ENCODE data around the gene TTLL11.

The TTLL11 gene

DNA sequence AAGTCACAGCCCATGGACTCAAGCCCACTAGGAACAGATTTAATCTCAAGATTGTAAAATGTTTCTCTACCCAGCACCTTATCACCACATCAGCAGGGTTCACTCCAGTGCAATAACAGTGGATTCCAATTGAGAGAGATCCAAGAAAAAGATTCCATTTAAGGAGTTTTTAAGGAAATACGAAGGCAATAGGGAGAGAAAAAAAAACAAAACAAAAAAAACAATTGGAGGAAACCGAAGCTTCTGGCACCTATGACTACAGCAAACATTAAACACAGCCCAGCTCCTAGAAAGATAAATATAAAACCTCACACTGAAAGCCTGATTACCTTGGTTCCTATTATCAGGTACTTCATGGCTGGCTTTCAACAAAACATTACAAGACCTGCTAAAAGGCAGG lies 249.0 kb downstream of the TTLL11 start:
- no peak for DNase-seq

DNA sequence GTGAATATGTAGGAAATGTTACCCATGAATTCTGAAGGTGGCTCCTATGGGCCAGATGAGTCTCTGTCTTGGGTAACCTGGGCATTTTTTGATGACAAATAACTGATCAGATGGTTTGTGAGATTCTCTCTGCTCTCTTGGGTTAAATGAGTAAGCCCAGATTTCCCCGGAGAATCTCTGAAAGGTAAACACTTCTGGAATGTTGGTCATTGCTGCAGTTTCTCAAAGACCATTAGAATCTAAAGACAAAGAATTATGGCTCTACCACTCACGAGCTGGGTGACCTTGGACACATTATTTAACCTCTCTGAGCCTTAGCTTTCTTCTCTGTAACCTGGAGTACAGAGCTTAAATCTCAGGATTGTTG lies 250.5 kb downstream of the TTLL11 start:
- no peak for DNase-seq

DNA sequence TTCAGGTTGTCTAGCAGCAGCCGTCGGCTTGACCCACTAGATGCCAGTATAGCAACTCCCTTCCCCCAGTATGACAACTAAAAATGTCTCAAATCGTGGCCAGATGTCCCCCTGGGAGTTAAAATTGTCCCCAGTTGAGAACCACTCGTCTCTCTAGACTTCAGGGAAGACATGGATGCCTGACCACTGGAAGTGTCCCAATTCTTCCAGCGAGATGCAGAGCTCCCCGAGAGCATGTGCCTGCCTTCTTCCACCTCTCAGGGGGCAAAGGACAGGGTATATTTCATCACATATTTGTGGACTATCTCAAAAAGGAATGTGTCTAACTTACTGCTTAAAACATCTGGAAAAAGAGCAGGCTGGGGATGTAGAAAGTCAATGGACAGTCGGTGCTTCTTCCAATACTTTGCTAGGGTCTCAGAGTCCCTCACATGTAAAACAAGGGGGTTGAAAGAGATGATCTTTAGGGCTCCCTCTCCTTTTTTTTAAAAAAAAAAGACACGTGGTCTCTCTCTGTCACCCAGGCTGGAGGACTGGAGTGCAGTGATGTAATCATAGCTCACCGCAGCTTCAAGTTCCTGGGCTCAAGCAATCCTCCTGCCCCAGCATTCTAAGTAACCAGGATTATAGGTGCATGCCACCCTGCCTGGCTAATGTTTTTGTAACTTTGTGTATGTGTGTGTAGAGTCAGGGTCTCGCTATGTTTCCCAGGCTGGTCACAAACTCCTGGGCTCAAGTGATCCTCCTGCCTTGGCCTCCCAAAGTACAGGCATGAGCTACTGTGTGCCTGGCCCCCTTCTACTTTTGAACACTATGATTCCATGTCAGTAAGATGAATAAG lies 251.1 kb downstream of the TTLL11 start:
- DNase-seq = no peak

DNA sequence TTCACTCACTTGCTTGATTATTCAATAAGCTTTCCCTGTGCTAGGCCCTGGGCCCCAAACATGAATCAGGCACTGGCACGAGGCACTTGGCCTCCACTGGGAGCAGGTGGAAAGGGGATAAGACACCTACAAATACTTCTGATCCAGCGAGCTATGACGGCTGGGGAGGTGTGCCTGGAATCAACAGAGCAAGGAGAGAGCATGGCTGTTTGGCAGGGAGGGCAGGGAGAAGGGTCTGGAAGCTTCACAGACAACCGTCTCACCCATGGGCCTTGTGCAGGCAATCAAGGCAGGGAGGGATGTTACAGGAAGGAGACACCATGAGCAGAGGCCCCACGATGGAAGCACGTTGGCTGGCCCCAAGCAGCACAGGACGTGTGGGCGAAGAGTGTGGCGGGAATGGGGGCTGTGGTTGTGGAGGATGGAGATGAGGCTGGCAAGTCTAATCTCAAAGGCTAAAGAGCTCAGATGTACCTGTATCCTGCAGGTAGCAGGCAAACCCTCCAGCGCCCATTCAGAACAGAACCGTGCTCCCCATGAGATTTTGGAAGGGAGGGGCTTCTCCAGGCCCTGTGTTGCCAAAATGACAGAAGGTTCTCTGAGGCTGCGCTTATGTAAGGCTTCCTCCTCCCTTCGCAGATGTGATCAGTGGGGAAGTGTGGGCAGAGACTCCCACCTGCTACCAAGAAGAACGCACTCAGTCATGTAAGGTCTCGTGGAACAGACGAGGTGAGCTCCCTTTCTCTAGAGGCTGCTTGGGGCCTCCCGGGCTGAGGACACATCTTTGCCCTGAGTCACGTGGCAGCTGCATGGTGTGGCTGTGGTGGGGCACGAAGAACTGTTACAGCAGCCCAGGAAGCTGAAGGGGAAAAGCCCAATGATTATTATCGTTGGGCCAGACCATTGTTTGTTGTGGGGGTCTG lies 252.0 kb downstream of the TTLL11 start:
- DNase-seq = no peak

DNA sequence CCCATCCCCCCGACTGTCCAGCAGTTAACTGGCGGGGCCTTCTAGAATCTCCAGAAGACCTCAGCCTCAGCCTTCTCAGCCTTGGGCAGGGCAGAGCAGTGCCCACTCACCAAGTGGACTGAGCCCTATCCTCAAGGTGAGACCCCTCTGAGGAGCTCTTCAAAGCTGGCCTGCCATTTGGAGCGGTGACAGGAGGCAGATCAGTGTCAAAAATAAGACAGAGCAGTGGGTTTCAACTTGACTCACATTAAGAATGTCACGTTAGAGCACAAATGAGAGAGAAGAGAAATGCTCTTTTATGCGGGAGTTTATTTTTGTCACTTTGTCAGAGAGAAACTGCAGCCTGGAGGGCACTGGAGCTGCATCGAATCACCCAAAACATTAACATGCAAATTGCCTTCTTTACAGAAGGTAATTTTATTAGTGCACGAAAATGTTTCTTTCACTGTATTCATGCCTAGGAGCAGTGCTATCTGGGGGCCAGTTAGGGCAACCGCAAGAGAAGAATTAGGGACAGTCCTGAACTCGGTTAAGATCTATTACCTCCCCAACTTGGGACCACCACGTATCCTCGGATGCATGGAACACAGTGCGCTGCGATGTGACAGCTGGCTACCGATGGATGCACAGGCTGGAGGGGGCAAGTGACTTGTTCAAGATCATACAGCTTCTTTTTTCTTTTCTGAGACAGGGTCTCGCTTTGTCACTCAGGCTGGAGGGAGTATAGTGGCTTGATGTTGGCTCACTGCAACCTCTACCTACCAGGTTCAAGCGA lies 253.2 kb downstream of the TTLL11 start:
- DNase-seq = no peak

DNA sequence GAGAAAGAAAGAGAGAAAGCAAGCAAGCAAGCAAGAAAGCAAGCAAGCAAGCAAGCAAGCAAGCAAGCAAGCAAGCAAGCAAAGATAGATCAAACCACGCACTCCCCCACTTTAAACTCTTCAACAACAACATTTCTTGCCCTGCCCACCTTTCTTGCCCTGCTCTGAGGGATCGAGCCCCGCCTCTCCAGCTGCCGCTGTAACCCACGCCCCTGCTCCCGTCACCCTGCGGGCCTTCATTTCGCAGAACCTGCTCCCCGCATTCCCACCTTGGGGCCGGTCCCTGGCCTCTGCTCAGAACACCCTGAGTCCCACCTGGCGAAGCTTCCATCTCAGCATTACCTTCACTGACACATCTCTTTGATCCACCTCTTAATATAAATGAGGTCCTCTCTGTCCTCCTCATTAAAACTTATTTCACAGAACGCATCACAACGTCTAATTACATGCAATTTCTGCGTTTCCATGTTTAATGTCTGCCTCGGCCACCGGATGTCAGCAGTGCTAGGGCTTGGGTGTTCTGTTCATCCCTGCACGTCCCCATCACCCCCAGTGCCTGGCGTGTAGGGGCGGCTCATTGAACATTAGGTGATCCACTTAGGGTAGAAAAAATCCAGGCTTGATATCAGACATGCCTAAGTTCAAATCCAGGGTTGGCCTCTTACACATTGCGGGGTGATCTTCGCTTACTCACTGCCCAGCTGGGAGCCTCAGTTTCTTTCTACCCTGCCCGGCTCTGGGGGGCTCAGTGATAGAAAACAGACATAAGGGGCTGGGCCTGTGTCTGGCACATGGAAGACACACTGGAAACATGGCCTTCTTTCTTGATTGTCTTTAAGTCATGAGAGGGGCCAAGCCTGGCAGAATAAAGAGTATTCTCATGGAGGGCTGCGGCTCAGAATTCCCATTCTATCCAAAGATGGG lies 254.1 kb downstream of the TTLL11 start:
- no peak for DNase-seq

DNA sequence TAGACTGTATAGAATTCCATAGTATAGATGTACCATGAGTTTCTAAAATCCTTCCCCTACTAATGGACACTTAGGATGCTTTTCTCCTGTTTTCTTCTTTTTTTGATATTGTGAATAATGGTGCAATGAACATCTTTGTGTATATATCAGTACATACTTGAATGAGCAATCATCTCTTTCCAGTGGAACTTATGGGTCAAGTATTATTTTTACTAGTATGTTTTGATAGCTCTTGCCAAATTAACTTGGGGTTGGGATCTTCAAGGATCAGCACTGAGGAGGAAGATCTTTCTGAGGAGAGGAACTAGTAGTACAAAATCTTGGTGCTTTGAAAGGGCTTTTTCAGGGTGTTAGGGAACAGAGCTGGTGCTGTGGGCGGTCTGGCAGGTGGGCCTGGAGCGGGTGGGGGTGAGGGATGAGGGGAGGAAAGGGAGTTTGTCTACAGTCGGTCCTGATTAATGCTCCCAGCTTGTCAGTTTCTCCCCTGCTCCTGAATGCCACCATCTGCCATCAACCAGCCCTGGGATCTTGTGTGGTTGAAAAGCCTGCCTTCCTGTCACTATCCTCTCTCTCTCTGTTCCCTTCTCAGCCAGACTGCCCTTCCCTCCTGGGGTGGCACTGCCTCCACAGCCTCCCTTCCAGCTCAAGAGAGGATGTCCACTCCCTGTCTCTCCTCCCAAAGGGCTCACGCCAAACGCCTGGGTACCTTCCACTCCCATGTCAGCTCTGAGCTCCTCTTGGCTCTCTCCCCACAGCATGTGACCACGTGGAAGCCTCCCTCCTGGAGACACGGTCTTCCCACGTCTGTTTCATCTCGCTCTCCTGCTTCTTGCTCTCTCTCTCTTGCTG lies 255.8 kb downstream of the TTLL11 start:
- no peak for DNase-seq

DNA sequence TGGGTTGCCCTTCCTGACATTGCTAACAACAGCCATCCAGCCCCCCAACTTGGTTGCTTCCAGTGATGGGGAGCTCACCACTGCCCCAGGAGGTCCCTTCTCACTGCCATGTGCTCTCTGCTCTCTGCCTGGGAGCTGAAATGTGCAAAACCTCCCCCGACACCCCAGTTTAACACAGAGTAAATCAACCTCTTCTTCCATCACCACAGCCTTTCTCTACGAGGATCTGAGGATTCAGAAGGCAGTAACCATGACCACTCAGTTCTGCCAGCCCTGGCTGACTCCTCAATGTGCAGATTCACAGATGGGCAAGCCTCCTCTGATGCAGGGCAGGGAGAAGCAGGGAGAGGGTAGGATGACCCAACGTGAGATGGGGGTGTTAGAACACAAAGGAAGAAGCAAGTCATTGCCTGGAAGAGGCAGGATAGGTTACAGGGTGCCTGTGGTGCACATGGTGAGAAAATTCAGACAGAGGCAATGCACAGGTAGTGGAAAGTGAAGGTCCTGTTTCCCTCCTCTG lies 256.7 kb downstream of the TTLL11 start:
- DNase-seq = no peak

DNA sequence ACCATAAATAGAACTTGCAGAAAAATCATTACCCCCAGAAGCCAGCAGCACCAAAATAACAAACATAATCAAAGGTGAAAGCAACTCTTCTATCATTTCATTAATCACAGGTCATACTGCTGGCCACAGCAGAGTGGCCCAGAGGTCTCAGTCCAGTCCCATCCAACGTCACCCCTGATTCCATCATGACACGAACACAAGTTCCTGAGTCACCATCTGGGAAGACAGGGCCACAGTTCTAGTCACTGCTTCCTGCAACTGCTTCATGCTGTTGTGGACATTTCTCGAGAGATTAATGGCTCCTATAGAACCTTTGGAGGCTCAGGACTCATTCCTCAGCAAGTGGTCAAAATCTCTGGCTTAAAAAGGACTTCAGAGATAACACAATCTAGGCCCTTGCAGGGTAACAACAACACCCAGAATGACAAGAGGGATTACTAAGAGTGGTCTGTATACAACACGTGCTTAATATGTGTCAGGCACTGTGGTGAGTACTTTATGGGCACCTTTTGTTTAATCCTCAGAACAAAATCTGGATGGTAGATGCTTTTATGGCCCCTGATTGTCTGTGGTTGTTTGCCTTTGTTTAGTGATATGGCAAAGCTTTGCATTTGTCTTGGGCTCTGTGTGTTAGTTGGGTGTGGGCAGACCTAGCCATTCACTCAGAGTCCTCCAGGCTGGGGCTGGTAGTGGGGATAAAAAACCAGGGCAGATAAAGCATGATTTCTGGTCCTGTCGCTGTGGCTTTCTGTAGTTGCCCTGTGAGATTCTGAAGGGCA lies 257.3 kb downstream of the TTLL11 start:
- DNase-seq = no peak

DNA sequence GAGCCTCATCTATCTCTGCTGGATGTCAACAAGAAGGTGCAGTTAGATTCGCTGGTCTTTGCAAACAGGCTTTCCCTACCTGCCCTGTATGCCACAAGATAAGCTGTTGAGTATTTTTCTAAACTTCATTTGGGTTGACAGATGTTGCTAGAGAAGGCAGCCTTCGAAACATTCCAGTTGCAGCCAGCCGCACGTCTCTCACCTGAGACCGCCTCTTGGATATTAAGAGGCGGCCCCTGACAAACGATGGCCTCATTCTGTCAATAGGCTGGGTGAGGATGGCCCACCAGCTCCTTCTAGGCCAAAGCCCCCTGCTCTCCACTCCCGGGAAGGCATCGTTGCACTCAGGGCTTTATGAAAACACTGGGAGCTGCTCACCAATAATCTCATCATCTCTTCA lies 260.0 kb downstream of the TTLL11 start:
- no peak for DNase-seq

DNA sequence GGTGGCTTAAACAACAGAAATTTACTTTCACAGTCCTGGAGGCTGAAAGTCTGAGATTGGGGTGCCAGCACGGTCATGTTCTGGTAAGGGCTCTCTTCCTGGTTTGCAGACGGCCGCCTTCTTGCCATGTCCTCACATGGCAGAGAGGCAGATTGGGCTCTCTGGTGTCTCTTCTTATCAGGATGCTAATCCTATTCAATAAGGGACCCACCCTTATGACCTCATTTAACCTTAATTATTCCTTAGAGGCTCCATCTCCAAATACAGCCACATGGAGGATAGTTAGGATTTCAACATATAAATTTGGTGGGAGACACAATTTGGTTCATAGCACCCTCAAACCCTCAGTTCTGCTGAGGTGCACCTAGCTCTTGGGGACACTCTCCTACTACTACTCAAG lies 261.2 kb downstream of the TTLL11 start:
- DNase-seq = no peak

DNA sequence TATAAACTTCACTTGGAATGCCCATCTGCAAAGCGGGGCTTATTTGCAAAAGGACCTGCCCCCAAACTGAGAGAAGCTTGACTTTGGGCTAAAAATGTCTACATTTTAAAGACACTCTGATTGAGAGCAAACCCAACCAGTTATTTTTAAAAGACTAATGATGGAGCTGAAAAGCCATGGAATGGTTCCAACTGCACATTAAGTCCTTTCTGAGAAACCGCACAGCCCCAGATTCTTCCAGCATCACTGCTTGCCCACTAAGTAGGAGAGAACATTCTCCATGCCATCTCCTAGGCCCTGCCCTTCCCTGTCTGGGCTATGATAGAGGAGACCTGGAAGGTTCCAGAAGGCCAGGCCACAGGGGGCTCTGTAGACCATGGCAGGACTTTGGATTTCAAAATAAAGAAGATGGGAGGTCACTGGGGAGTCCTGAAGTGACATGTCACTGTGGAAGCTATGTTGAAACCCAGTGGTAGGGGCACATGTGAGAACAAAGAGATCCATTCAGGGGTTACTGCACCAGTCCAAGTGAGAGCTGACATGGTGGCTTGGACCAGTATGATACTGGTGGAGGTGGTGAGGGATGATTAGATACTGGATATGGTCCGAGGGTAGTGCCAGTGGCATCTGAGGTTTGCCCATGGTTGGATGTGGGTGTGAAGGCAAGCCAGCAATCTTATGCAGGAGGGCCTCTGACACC lies 262.5 kb downstream of the TTLL11 start:
- no peak for DNase-seq

DNA sequence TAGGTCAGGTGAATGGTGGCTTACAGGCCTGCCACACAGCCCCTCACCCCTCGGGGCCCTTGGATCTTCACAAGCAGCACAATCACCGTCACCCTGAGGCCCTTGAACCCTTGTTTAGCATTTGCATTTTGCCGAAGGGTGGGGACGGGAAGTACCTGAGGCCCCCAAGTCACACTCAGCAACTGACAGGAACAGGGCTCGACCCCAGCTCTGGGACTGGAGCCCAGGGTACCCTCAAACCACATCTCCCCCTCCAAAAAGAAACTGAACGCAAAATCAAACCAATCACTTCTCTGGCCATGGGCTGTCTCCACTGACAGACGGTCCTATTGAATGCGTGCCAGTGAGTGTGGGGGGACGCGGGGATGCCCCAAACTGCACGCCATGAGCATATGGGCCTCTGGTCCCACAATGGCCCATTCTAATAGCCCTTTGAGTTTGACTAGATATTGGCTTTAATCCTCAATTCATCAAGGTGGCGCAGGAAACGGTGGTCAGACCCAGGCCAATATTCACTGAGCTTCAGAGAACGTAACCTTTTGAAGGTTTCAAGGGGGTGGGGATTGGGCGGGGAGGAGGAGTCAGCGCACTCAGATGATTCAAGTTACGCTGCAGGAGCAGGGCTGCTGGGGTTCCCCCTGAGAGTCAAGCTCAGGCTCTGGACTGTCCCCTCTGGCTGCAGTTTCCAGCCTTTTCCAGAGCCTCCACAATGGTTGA lies 265.7 kb downstream of the TTLL11 start:
- DNase-seq = no peak

DNA sequence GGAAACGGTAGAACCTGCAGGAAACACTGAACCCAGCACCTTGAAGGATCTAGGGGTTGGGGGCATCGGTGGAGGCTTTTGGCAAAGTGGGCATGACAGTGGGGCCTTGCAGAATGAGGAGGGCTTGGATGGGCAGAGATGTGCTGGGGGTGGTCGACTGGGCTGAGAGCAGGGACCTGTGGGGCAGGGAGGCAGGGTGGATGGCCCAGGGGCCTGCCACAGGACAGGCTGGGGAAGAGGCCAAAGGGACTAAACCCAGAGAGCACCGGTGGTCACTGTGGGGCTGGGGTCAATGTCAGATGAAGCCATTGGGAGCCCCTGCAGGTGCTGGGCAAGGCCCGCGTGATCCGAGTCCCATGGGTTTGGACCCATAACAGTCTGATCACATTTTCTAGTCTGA lies 266.4 kb downstream of the TTLL11 start:
- no peak for DNase-seq

DNA sequence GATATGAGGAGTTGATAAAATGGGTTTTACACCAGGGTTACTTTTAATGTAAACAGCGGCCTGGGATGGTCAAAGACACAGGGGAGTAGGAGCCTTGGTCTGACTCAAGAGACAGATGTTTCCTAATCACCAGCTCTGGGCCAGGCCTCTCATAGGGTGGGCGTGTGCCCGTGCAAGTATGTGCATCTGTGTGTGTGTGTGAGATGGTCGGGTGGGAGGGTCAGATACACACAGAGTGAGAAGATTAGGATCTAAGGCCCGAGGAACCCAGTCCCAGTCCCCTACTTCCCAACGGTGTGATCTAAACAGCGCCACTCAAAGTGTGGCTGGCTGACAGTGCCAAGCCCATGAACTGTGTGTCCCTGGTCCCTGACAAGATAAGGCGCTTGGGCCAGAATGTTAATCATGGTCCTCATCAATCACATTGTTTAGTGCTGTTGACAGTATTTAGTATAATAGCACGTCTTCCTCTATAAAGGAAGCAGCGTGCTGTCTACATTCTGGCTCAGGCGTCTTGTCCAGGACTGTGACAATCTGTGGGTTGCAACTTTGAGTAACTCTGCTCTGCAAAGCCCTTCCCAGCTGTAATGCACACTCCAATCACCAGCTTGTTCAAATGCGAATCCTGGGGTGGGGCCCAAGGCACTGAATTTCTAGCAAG lies 267.9 kb downstream of the TTLL11 start:
- no peak for DNase-seq

DNA sequence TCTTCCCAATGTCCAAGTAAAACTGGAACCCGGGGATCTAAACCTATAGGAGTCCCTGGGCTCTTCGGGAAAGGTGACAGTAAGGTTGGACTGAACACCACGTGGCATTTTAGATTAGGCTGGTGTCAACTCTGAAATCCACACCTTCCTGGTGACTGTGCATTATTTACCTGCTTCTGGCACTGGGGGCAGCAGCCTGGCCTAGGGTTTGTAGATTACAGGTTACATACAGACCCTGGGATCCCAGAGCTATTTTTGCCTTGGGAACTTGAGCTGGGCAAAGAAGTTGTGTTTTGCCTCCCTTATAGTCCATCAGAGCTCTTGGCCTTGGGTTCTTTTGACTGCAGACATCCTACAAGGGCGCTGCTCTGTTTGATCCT lies 268.5 kb downstream of the TTLL11 start:
- DNase-seq = no peak

DNA sequence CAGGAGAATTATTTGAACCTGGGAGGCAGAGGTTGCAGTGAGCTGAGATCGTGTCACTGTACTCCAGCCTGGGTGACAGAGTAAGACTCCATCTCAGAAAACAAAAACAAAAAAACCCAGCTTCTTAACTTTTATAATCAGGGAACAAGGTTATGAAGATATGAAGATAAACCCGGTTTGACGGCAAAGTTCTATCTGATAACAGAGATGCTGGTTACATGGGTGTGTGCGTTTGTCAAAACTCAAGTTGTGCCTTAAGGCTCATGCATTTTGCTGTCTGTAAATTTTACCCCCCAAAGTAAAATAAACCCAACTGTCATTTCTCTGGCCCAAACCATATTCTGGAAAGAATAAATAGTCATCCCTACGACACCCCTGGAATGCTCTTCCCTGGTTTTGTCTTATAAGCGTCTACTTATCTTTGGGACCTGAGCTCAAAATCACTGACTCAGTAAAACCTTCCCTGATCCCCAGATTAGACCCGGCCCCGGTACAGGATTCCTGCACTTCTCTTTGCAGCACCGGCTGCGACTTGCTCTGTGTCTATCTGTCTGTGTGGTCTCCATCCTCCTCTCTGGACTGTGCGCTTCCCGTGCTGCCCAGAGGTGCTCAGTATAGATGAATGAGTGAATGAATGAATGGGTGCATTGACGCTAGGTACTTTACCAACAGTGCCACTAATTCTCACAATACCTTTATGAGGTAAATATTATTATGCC lies 269.5 kb downstream of the TTLL11 start:
- no peak for DNase-seq

Data from activated CD4-positive, CD25-positive, alpha-beta regulatory T cell (primary cell).